Colon (tissue), 2 donors: ENCODE measurements around the gene APP.

Experiments
- FAIRE-seq: peaks from 2 replicates; lab custom pipeline; 2012; peaks lifted over from hg19 to GRCh38; lab: Jason Lieb, UNC
- donor health status: control.
- donor health status: control.

Gene APP

DNA sequence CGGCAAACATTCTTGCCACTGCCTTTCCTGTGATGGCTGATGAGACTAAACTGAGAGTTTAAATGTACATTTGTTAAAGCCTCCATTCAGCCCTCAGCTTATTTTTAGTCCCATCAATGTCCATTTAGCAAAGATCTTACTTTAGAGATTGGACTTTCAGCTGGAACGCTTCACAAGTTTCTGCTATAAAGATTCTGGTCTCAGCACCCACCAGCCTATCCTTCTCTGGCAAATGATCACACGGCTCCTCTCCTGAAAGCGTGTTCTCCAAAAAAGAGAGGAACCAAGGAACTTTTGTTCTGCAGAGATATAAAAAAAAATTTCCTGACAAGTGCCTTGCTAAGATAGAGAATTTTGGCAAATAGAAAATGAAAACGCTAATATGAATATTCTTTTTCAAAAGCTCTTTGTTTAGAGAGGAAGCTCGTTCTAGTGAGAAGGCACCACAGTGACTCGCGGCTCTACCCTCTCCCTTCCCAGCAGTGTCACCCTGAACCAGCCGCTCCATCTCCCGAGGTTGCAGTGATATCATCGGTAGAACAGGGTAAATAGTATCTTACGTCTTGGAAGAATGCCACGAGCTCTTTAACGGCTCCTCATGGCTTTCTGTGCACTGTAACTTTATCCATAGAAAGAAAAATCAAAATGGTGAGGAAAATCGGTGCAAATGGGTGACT is 200.2 kb downstream of the APP start:
- no peak for FAIRE-seq

DNA sequence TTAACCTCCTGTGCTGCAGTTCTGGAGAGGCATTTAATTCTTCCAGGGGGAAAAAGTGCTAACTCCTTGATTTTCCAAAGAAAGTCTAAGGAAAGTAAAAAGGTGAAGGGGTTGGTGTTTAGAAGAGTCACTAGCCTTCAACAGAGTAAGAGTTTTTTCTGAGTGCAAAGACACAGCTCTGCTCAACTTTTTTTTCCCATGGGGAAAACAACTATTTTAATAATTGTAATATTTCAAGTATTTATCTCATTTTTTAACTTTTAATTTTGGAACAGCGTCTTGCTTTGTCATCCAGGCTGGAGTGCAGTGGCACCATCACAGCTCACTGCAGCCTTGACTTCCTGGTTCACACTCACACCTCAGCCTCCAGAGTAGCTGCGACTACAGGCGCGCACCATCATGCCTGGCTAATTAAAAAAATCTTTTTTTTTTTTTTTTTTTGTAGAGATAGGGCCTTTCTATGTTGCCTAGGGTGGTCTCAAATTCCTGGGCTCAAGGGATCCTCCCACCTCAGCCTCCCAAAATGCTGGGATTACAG is 202.6 kb downstream of the APP start:
- FAIRE-seq, result no peak

GRCh38 chr21:25967181-25967900 is 203.2 kb downstream of the APP start:
- no peak for FAIRE-seq

GRCh38 chr21:25965951-25966707 is 204.4 kb downstream of the APP start:
- no peak for FAIRE-seq

DNA sequence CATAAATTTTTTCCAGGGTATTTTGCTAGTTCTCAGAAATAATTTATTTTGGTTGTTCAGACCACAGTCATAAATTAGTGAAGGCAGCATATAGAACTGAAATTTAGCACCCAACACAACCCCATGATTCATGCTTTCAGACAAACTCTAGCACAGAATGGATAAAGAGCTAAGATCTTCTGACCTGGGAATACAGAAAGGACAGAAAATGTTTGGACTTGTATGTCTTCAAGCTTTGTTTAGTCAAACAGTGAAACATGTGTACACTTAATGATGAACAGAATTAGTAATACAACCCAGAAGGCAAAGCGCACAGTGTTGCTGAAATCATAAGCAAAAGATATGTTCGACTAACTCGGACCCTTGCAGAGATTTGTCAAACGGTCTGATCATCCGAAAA is 205.6 kb downstream of the APP start:
- FAIRE-seq, result no peak

DNA sequence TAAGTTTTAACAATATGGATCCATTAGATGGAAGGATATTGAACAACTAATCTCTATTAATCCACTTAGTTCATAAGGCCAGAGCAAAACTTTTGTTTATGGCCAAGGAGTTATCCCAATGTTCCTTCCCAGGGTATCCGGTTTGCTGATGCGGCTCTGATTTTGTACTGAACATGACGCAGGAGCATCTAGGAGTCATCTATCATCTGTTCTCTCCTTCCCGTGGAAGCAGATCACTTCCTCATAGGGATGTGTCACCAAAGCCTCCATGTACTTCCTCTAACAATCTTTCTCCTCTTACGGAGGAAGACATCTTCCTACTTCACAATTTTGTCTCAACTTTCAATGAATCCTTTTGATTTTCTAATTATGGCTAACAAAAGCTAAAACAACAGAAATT is 206.6 kb downstream of the APP start:
- FAIRE-seq, result no peak

GRCh38 chr21:25963181-25963580 is 207.4 kb downstream of the APP start:
- FAIRE-seq, result no peak

DNA sequence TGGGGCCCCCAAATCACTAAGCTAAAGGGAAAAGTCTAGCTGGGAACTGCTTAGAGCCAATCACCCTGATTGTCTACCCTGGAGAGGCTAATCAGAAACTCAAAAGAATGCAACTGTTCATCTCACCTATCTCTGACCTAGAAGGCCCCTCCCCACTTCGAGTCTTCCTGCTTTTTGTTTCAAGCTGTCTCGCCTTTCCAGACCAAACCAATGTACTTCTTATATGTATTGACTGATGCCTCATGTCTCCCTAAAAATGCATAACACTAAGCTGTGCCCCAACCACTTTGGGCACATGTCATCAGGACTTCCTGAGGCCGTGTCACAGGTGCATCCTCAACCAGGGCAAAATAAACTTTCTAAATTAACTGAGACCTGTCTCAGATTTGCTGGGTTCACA is 209.5 kb downstream of the APP start:
- FAIRE-seq, result no peak

- FAIRE-seq, result no peak
These were observed 210.2 kb downstream of the APP start for GRCh38 chr21:25960402-25960801.

GRCh38 chr21:25959799-25960198 is 210.8 kb downstream of the APP start:
- no peak for FAIRE-seq

DNA sequence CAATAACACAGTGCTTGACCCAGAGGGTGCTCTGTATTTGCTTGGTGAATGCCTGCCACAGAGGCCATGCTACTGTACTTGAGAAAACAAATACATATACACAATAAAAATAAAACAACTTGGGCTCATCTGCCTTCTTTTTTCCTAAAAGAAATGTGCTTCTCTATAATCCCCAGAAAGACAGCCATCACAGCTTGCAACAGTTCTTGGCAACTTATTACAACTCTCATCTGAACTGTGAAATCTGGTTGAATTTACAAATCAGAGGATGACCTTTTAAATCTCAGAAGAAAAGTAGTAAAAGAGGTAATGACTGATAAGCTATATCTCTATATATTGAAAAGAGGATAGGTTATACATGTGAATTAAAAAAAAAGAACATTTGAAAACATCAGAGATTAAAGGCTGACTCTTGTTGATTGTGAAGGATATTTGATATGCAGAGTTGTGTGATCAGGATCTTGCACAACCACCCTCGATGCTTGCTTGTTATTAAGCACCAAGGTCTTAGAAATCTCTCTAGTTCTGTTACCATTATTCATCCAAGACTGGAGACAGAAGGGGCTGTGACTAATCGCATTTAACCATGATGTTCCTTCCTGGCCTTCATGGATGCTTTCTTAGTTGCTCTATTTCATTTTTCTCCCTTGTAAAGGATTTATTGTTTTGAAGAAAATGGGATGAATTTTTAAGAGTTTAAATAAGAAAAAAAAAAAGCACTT is 213.4 kb downstream of the APP start:
- no peak for FAIRE-seq

DNA sequence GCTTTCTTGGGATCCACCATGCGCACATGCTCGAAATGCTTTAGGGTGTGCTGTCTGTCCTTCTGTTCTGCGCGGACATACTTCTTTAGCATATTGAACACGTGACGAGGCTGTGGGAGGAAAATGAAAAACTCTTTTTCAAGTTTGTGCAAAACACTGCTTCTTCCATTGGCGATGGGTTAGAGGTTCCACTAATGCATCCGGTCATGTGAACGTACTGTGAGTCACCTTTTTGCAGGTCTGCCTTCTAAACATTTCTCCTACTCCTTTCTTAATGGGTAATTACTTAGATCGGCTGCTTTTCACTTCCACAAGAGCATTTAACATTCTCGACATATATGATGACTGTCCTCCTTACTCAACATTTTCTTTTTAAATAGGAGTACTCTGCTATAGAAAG is 214.9 kb downstream of the APP start:
- FAIRE-seq, result no peak

DNA sequence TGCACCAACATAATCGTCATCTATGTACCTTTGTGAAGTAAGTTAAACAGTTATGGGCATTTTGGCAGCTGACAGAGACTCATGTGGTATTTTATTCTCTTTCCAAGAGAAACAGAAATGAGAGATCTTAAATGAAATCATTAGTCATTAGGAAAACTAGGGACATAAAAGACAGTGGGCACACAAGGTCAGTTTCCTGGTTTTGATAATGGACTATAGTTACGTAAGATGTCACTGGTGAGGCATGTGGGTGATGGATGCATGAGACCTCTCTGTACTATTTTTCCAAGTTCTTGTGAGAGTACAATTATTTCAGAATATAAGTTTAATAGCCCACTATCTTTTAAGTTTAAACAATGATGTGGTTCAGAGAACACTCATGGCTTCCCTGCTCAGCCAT is 216.9 kb downstream of the APP start:
- FAIRE-seq, result no peak

GRCh38 chr21:25953196-25953595 is 217.4 kb downstream of the APP start:
- no peak for FAIRE-seq

DNA sequence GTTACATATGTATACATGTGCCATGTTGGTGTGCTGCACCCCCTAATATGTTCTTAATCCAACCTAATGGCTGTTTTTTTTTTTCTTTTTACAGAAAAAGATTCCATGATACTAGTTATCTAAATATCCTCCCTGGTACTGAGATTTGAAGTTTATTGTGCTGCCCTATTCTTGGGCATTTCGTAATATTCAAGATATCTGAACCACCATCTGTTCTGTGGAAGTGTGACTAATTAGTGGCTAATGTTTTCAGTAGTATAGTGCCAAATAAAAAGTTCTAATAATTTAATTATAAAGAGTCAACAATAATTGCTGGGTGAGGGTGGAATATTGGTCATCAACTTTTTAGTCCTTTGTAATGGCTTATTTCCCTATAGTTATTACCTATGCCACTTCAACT is 218.3 kb downstream of the APP start:
- no peak for FAIRE-seq

DNA sequence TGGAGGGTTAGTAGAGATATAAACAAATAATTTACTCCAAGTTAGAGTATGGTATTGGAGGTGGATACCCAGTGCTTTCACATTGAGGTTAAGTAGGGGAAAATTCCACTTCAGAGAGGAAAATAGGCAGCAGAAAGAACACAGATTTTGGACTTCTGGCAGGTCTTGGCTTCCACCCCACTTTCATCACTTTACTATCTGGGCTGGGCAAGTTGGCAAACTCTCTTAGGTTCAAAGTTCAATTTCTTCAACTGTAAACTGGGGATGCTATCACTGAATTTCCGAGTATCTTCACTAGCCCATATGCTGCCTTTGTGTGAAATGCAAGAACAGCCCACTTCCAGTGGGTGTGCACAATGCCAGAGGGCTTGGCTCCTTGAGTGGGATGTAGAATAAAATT is 220.9 kb downstream of the APP start:
- FAIRE-seq, result no peak

DNA sequence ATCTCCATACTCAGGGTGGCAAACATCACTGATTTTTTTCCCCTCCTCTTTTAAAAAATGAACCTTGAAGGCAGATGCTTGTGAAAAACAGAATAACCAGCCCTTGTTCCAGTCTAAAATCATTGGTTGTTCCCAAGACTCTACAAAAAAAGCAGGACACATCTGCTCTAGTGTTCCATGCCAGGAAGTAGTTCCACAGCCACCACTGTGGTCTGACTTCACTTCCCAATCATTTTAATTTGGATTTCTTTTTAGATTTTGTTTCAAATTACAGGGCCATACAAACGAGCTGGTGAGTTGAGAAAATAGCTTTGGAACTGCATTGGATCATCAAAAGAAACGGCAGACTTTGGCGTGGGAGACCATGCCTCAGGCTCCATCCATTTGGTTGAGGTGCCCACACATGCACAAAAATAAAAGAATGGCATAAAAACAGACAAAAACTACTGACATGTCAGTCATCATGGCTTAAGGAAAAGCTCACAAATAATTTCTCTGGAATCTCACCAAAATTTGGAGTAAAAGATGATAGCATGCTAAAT is 225.8 kb downstream of the APP start:
- no peak for FAIRE-seq

- no peak for FAIRE-seq
These were observed 226.5 kb downstream of the APP start for GRCh38 chr21:25944082-25944481.

GRCh38 chr21:25942135-25942534 is 228.4 kb downstream of the APP start:
- FAIRE-seq, result no peak

DNA sequence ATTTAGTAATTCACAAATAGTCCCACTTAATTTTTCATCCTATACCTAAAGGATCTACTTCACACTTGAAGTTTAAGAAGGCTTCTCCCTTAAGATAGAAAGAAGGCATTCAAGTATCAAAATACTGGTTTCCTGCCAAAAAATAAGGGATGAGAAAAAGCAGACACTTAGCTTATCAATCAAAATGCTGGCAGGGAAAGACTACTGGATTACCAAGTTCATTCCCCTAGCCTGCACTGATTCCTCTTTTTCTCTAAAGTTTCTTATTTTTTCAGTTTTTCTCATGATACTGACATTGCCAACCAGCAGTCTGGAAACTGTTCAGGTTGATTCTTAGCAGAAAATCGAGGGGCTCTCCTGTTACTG is 231.2 kb downstream of the APP start:
- no peak for FAIRE-seq

DNA sequence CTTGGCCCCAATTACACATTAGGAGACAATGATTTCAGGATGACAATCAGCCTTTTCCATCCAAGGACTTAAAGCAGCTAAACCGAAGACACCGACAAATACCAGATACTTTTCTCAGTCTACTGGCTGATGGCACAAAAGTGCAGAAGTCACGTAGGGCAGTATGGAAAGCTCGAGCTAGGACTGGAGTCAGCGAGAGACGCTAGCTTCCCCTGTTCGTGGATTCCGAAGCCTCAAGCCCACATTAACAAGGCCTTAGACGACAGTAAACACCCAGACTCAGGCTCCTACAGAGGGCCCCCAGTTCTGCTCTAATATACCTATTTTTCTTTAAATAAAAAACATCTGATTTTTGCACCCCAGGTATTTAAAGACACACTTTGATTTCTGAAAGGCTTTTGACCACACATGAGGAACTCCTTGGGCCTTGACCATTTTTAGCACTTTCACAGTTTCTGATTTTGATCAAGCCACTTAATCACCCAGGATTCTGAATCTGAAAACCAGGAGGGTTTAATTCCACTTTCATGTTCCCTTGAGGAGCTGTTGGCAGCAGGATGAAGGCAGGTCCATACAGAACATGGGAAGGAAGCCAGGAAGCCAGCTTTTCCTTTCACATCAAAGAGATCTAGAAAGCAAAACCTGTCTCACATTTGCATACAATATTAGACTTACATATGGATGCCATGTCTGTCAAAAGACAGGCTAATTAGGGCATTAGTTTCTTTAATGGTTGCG is 231.7 kb downstream of the APP start:
- no peak for FAIRE-seq
